ENCODE measurements around the gene KRT77. TPM values are rescaled to one million over a fixed set of nuclear protein-coding genes. Genes with fewer than 3 reads are reported as not detected.
"Not testable (repeated sequence)": the region's sequence is repeated elsewhere in the genome, so short reads cannot be mapped to it uniquely, and the experiment has no call there.

Gene KRT77
- total RNA-seq, result not detected
- polyA plus RNA-seq, result not detected
- long read RNA-seq, donor 1, result 0 reads
- long read RNA-seq, donor 2, result 0 reads

DNA sequence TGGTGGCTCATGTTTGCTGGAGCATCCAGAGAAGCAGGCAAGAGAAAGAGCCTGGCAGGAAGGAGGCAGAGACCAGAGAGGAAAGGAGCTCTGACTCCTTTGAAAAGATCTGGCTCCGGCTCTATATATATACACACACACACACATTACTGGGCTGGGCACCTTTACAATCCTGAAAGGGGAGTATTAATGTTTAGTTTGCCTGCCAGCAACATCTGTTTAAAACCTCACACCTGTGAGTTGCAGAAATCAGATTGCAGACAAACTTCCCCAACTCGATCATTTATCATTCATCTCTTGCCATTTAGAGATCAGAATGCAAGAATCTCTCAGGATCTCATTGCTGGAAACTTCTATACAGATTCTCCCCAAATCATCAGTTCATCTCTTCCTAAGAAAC lies at the start of gene KRT77:
KRT77 (minus strand) TSS at position 101 of the 400 bp plus-strand sequence; CDS start at position 11, 90 bp downstream.
- no peaks in the 10 kb centered on the region for H3K36me3 ChIP-seq (ENCODE audit: control insufficient read depth in 1 of 2, insufficient read depth in 2 of 2, low read length in 1 of 2)
- H3K9me3 ChIP-seq (ENCODE audit: control insufficient read depth, low read length), result no peaks in the 10 kb centered on the region
- ATAC-seq (ENCODE audit: low FRiP score), result no peak

DNA sequence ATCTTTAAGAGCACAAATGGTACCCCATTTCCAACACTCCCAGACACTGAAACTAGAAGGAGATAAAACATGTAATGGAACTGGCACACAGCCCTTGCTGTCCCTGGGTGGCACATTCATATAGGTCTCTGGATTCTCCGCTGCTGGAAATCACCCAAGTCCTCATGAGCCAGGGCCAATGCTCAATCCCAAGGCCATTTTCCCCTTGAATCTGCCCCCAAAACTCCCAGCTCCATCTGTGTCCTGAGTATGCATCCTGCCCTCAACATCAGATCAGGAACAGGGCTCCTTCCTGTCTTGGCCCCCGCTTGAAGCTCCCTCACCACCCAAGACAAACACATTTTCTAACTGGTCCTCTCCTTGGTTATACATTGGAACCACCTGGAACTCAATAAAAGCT lies 49.2 kb upstream of the KRT77 start:
- H3K36me3 ChIP-seq (ENCODE audit: control insufficient read depth in 1 of 2, insufficient read depth in 2 of 2, low read length in 1 of 2), result no peaks in the 10 kb centered on the region
- DNase-seq, result no peak
- intact Hi-C loops (cut with DNase I), result no loop called here
- ATAC-seq (ENCODE audit: low FRiP score), result no peak
- WGBS, 2 donors, result 85 to 92% methylated on average over 2 of the region's 2 CpGs
- no peak overlapping the region for H3K27ac ChIP-seq (ENCODE audit: low read depth in 1 of 2, low read length in 2 of 2)
- peaks cover 0 to under 1% of the 10 kb centered on the region in 2 donors for H3K27me3 ChIP-seq (ENCODE audit: control insufficient read depth in 1 of 2, insufficient read depth in 2 of 2, low read length in 1 of 2)
- no peak overlapping the region for H3K4me3 ChIP-seq (ENCODE audit: low read length in 2 of 2)
- peaks cover 2% of the 10 kb centered on the region for H3K9me3 ChIP-seq (ENCODE audit: control insufficient read depth, low read length)
- no peaks in the 10 kb centered on the region for H3K4me1 ChIP-seq (ENCODE audit: control insufficient read depth in 1 of 2, insufficient read depth in 2 of 2, low read length in 2 of 2)

More for the DNA sequence above, at the start of gene KRT77:
- H3K27ac ChIP-seq (ENCODE audit: low read depth in 1 of 2, low read length in 2 of 2), result no peak within 1 kb of the TSS
- H3K4me3 ChIP-seq (ENCODE audit: low read length in 2 of 2), result no peak within 1 kb of the TSS
- no peaks in the 10 kb centered on the region for H3K27me3 ChIP-seq (ENCODE audit: control insufficient read depth in 1 of 2, insufficient read depth in 2 of 2, low read length in 1 of 2)
- 72 to 78% methylated on average over 2 of the region's 2 CpGs for WGBS, 2 donors
- H3K4me1 ChIP-seq (ENCODE audit: control insufficient read depth in 1 of 2, insufficient read depth in 2 of 2, low read length in 2 of 2), result no peaks in the 10 kb centered on the region
- intact Hi-C loops (cut with DNase I), result no loop called here
- no peak for DNase-seq

DNA sequence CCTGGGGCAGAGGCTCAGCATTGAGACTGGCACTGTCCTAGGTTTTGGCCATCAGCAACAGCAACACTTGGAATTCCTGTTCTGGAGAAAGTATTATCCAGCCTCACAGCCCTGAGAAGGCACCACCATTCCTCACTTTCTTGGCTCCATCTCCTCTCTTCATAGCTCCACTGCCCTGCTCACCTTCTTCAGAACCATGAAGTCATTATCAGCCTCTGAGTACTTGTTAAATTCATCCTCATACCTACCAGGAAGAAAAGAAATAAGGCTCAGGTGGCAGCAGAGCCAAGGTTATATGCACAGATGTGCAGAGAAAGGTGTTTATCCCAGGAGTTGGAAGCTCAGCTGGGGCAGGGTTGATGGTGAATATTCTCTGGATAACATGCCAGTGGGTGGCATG lies 48.5 kb upstream of the KRT77 start:
- Histone ChIP-seq H3K4me3 (ENCODE audit: low read length in 2 of 2) (no peak overlapping the region), H3K27me3 (ENCODE audit: control insufficient read depth in 1 of 2, insufficient read depth in 2 of 2, low read length in 1 of 2) (no peaks in the 10 kb centered on the region), H3K9me3 (ENCODE audit: control insufficient read depth, low read length) (peaks cover 4% of the 10 kb centered on the region), H3K4me1 (ENCODE audit: control insufficient read depth in 1 of 2, insufficient read depth in 2 of 2, low read length in 2 of 2) (no peaks in the 10 kb centered on the region), H3K27ac (ENCODE audit: low read depth in 1 of 2, low read length in 2 of 2) (no peak overlapping the region), H3K36me3 (ENCODE audit: control insufficient read depth in 1 of 2, insufficient read depth in 2 of 2, low read length in 1 of 2) (no peaks in the 10 kb centered on the region)
- DNase-seq (no peak), ATAC-seq (ENCODE audit: low FRiP score) (no peak)
- intact Hi-C loops (cut with DNase I), result no loop called here

DNA sequence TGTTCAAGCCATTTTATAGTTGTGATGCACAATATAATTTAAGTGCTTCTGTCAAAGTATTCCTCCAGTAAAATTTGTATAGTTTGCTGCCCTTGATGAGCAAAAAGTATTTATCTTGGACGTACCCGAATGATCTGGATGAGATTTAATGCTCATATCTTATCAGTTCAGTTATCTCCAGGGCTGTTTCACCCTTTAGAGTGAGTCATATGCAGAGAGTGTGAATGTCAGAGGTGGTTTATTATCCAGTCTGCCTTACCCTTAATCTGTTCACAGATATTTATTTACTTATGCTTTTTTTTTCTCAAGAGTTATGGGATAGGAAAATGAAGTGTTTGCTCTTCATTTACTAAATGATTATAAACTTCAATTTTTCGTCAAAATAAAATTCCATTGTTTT lies 47.2 kb upstream of the KRT77 start:
- ATAC-seq (ENCODE audit: low FRiP score); DNase-seq; intact Hi-C loops (cut with DNase I); H3K9me3 ChIP-seq (ENCODE audit: control insufficient read depth, low read length); H3K27ac ChIP-seq (ENCODE audit: low read depth in 1 of 2, low read length in 2 of 2); H3K4me3 ChIP-seq (ENCODE audit: low read length in 2 of 2); H3K27me3 ChIP-seq (ENCODE audit: control insufficient read depth in 1 of 2, insufficient read depth in 2 of 2, low read length in 1 of 2); H3K4me1 ChIP-seq (ENCODE audit: control insufficient read depth in 1 of 2, insufficient read depth in 2 of 2, low read length in 2 of 2); H3K36me3 ChIP-seq (ENCODE audit: control insufficient read depth in 1 of 2, insufficient read depth in 2 of 2, low read length in 1 of 2): not testable (repeated sequence)
- WGBS, 2 donors, result 45 to 65% methylated on average over 3 of the region's 3 CpGs

DNA sequence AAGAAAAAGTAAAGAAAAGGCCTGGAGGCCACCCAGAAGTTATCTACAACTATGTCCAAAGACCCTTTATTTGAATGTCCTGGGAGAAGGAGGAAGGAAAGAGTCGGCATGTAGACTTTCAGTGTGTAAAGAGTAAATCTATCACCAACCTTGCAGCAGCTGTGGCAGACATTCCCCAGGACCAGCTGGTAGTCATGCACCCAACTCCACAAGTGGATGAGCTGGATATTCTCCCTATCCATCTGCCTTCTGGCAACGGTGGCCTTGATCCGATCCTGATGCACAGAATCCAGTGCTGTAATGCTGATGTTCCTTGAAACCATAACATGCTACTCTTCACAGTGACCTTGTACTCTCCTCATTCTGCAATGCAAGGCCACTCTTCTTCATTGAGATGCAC lies 46.5 kb upstream of the KRT77 start:
- H3K4me3 ChIP-seq (ENCODE audit: low read length in 2 of 2), result no peak overlapping the region
- intact Hi-C loops (cut with DNase I), result no loop called here

DNA sequence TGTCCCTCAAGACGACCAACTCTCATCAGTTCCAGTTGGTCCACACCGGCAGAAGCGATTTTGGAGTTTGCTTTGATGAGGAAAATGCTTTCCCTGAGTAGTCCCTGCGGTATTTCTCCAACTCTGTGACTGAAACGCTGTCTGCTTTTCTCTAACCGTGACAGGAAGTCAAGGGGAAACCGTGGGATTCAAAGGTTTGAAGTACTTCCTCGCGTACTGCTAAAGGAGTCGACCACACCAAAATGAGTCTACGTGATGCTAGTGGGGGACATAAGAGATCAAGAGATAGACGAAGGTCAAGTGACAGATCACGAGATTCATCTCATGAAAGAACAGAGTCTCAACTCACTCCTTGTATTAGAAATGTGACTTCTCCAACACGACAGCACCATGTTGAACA lies 45.3 kb upstream of the KRT77 start:
- intact Hi-C loops (cut with DNase I), result no loop called here
- whole genome bisulfite sequencing, 2 donors, result 75 to 79% methylated on average over 14 of the region's 14 CpGs
- Histone ChIP-seq H3K4me3 (ENCODE audit: low read length in 2 of 2) (no peak overlapping the region), H3K9me3 (ENCODE audit: control insufficient read depth, low read length) (peaks cover 4% of the 10 kb centered on the region), H3K27ac (ENCODE audit: low read depth in 1 of 2, low read length in 2 of 2) (no peak overlapping the region), H3K36me3 (ENCODE audit: control insufficient read depth in 1 of 2, insufficient read depth in 2 of 2, low read length in 1 of 2) (no peaks in the 10 kb centered on the region), H3K4me1 (ENCODE audit: control insufficient read depth in 1 of 2, insufficient read depth in 2 of 2, low read length in 2 of 2) (no peaks in the 10 kb centered on the region), H3K27me3 (ENCODE audit: control insufficient read depth in 1 of 2, insufficient read depth in 2 of 2, low read length in 1 of 2) (no peaks in the 10 kb centered on the region)
- ATAC-seq (ENCODE audit: low FRiP score) (no peak), DNase-seq (no peak)

More for the DNA sequence above, 46.5 kb upstream of the KRT77 start:
- DNase-seq, result no peak
- H3K36me3 ChIP-seq (ENCODE audit: control insufficient read depth in 1 of 2, insufficient read depth in 2 of 2, low read length in 1 of 2), result no peaks in the 10 kb centered on the region
- 73 to 80% methylated on average over 3 of the region's 3 CpGs for WGBS, 2 donors
- no peaks in the 10 kb centered on the region for H3K4me1 ChIP-seq (ENCODE audit: control insufficient read depth in 1 of 2, insufficient read depth in 2 of 2, low read length in 2 of 2)
- no peak for ATAC-seq (ENCODE audit: low FRiP score)
- no peaks in the 10 kb centered on the region for H3K27me3 ChIP-seq (ENCODE audit: control insufficient read depth in 1 of 2, insufficient read depth in 2 of 2, low read length in 1 of 2)
- peaks cover 4% of the 10 kb centered on the region for H3K9me3 ChIP-seq (ENCODE audit: control insufficient read depth, low read length)
- H3K27ac ChIP-seq (ENCODE audit: low read depth in 1 of 2, low read length in 2 of 2), result no peak overlapping the region

DNA sequence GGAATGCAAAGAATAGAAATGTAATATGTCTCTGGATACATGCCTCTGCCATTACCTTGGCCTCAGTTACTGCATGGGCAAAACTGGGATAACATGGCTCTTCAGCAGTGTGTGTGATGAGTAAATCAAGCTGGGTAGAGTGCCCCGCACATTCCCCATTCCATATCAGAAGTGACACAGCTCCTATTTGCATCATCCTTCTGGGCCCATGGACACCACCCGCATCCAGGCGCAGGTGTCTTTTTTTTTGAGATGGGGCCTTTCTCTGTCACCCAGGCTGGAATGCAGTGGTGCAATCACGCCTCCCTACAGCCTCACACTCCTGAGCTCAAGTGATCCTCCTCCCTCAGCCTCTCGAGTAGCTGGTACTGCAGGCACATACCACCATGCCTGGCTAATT lies 42.2 kb upstream of the KRT77 start:
- WGBS, 2 donors, result 73 to 76% methylated on average over 5 of the region's 5 CpGs
- H3K27ac ChIP-seq (ENCODE audit: low read depth in 1 of 2, low read length in 2 of 2), result no peak overlapping the region
- intact Hi-C loops (cut with DNase I), result no loop called here
- ATAC-seq (ENCODE audit: low FRiP score) (no peak), DNase-seq (no peak)
- H3K4me3 ChIP-seq (ENCODE audit: low read length in 2 of 2), result no peak overlapping the region
- H3K4me1 ChIP-seq (ENCODE audit: control insufficient read depth in 1 of 2, insufficient read depth in 2 of 2, low read length in 2 of 2), result no peaks in the 10 kb centered on the region
- no peaks in the 10 kb centered on the region for H3K36me3 ChIP-seq (ENCODE audit: control insufficient read depth in 1 of 2, insufficient read depth in 2 of 2, low read length in 1 of 2)
- H3K9me3 ChIP-seq (ENCODE audit: control insufficient read depth, low read length), result peaks cover 4% of the 10 kb centered on the region
- H3K27me3 ChIP-seq (ENCODE audit: control insufficient read depth in 1 of 2, insufficient read depth in 2 of 2, low read length in 1 of 2), result no peaks in the 10 kb centered on the region

DNA sequence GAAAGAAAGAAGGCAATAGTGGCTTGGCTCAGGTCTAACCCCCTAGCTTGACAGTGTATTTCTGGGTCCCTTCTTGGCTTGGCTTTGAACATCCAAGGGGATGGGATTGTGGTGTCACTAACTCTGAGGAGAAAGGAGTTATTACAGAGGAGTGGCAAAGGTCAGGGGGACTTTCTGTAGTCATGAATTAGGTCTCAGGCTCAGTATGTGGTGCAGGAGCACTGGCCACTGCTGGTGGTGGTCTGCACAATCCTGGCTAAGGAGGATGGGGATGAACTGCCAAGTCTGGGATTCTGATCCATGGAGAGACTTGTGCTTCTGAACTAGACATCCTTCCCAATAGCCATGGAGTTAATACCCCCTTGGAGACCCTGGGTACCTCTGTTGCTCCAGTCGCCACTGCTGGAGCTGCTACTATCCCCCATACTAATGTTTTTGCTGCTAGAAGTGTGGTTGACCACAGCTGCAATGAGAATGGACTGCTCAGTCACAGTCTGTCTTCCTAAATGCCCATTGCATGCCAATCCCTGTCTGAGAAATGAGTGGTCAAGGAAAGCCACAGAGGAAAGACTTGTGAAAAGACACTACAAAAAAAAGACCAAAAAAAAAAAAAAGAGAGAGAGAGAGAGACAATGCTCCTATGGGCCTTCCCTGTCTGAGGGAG lies 41.3 kb upstream of the KRT77 start:
- Histone ChIP-seq H3K36me3 (ENCODE audit: control insufficient read depth in 1 of 2, insufficient read depth in 2 of 2, low read length in 1 of 2) (no peaks in the 10 kb centered on the region), H3K9me3 (ENCODE audit: control insufficient read depth, low read length) (peaks cover 4% of the 10 kb centered on the region), H3K4me3 (ENCODE audit: low read length in 2 of 2) (no peak overlapping the region), H3K4me1 (ENCODE audit: control insufficient read depth in 1 of 2, insufficient read depth in 2 of 2, low read length in 2 of 2) (no peaks in the 10 kb centered on the region), H3K27me3 (ENCODE audit: control insufficient read depth in 1 of 2, insufficient read depth in 2 of 2, low read length in 1 of 2) (no peaks in the 10 kb centered on the region), H3K27ac (ENCODE audit: low read depth in 1 of 2, low read length in 2 of 2) (no peak overlapping the region)
- no peak for ATAC-seq (ENCODE audit: low FRiP score)
- 55 to 58% methylated on average over 1 of the region's 1 CpG for WGBS, 2 donors
- intact Hi-C loops (cut with DNase I), result no loop called here
- DNase-seq, result peak in 1 of 2 donors; percentile 10

DNA sequence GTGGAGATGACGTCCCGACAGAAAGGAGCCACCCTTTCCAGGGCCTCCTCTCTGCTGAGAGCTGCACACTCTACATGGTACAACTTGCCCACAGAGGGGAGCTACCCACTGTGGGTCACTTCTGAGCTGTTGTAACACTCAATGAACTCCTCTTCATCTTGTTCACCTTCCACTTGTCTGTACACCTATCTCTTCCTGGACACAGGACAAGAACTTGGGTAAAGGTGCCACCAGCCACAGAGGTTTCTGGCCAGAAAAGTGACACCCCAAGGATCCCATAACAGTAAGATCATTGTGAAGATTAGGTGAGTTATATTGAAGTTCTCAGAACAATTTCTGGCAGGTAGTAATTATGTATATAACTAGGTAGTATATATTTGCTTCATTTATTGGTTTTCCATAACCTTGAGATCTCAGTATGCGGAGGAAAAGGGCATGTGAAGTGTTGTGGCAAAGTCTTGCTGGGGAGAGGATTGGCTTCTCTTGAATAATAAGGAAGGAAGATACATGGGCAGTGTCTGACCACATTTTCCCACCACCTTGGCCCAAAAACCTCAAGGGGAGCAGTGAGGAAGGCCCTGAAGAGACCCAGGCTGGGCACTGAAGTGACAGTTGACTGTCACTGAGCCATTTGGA lies 39.6 kb upstream of the KRT77 start:
- ATAC-seq (ENCODE audit: low FRiP score) (no peak), DNase-seq (peak in 1 of 2 donors; percentile 23)
- H3K27me3 ChIP-seq (ENCODE audit: control insufficient read depth in 1 of 2, insufficient read depth in 2 of 2, low read length in 1 of 2), result no peaks in the 10 kb centered on the region
- no peaks in the 10 kb centered on the region for H3K36me3 ChIP-seq (ENCODE audit: control insufficient read depth in 1 of 2, insufficient read depth in 2 of 2, low read length in 1 of 2)
- H3K4me3 ChIP-seq (ENCODE audit: low read length in 2 of 2), result no peak overlapping the region
- 64 to 75% methylated on average over 3 of the region's 3 CpGs for WGBS, 2 donors
- no peak overlapping the region for H3K27ac ChIP-seq (ENCODE audit: low read depth in 1 of 2, low read length in 2 of 2)
- H3K4me1 ChIP-seq (ENCODE audit: control insufficient read depth in 1 of 2, insufficient read depth in 2 of 2, low read length in 2 of 2), result no peaks in the 10 kb centered on the region
- H3K9me3 ChIP-seq (ENCODE audit: control insufficient read depth, low read length), result peaks cover 4% of the 10 kb centered on the region
- intact Hi-C loops (cut with DNase I), result no loop called here

All from aorta (tissue), 5 donors.